ENCODE results near the gene MXD3.
A peak's percentile ranks its signal among the peaks of the same experiment; 100 is the strongest.
"Not testable (repeated sequence)": the region's sequence is repeated elsewhere in the genome, so short reads cannot be mapped to it uniquely, and the experiment has no call there.

The MXD3 gene

GRCh38 chr5:177275883-177276282, 35.8 kb downstream of the MXD3 start:
- H3K9me3 Mint-ChIP-seq = no peaks in the 10 kb centered on the region
- no peak overlapping the region for H3K27ac Mint-ChIP-seq
- H3K36me3 Mint-ChIP-seq (ENCODE audit: insufficient read depth) = peaks cover 66% of the 10 kb centered on the region

GRCh38 chr5:177271113-177271512, 40.6 kb downstream of the MXD3 start:
- Mint-ChIP-seq H3K27ac (peak overlapping the region in 1 of 2 donors; percentile 38), H3K36me3 (ENCODE audit: insufficient read depth) (peaks cover 70% of the 10 kb centered on the region), H3K9me3 (no peaks in the 10 kb centered on the region)

More at GRCh38 chr5:177275883-177276282, 35.8 kb downstream of the MXD3 start:
- ATAC-seq (replicated peaks) (no peak), DNase-seq (no peak)
- no peaks in the 10 kb centered on the region for H3K27me3 Mint-ChIP-seq
- peaks cover 0 to 6% of the 10 kb centered on the region in 2 donors for H3K4me1 Mint-ChIP-seq (ENCODE audit: low read depth in 2 of 2)
- H3K4me3 Mint-ChIP-seq = no peak overlapping the region

GRCh38 chr5:177270653-177271052, 41.0 kb downstream of the MXD3 start:
- Mint-ChIP-seq H3K4me1 (ENCODE audit: low read depth in 2 of 2) (peaks cover 0 to 3% of the 10 kb centered on the region in 2 donors), H3K27ac (no peak overlapping the region), H3K4me3 (no peak overlapping the region), H3K27me3 (no peaks in the 10 kb centered on the region), H3K36me3 (ENCODE audit: insufficient read depth) (peaks cover 68% of the 10 kb centered on the region), H3K9me3 (no peaks in the 10 kb centered on the region)
- DNase-seq = no peak
- no peak for ATAC-seq (replicated peaks)

More at GRCh38 chr5:177271113-177271512, 40.6 kb downstream of the MXD3 start:
- DNase-seq (no peak), ATAC-seq (replicated peaks) (no peak)
- H3K27me3 Mint-ChIP-seq = no peaks in the 10 kb centered on the region
- H3K4me3 Mint-ChIP-seq = no peak overlapping the region
- H3K4me1 Mint-ChIP-seq (ENCODE audit: low read depth in 2 of 2) = peaks cover 0 to 3% of the 10 kb centered on the region in 2 donors

- H3K4me3 Mint-ChIP-seq = no peak overlapping the region
- no peak overlapping the region for H3K27ac Mint-ChIP-seq
- DNase-seq (no peak), ATAC-seq (replicated peaks) (no peak)
- no peaks in the 10 kb centered on the region for H3K27me3 Mint-ChIP-seq
- peaks cover 68% of the 10 kb centered on the region for H3K36me3 Mint-ChIP-seq (ENCODE audit: insufficient read depth)
- H3K9me3 Mint-ChIP-seq = no peaks in the 10 kb centered on the region
- H3K4me1 Mint-ChIP-seq (ENCODE audit: low read depth in 2 of 2) = peaks cover 0 to 3% of the 10 kb centered on the region in 2 donors
Measured at GRCh38 chr5:177269976-177270375, 41.7 kb downstream of the MXD3 start.

GRCh38 chr5:177269232-177269895, 42.3 kb downstream of the MXD3 start:
- peaks cover 69% of the 10 kb centered on the region for H3K36me3 Mint-ChIP-seq (ENCODE audit: insufficient read depth)
- ATAC-seq (replicated peaks) = no peak
- no peak overlapping the region for H3K27ac Mint-ChIP-seq
- DNase-seq = no peak
- no peaks in the 10 kb centered on the region for H3K27me3 Mint-ChIP-seq
- H3K9me3 Mint-ChIP-seq = no peaks in the 10 kb centered on the region
- no peak overlapping the region for H3K4me3 Mint-ChIP-seq
- H3K4me1 Mint-ChIP-seq (ENCODE audit: low read depth in 2 of 2) = peaks cover 0 to 8% of the 10 kb centered on the region in 2 donors

- Mint-ChIP-seq H3K4me1 (ENCODE audit: low read depth in 2 of 2) (peaks cover 0 to 8% of the 10 kb centered on the region in 2 donors), H3K36me3 (ENCODE audit: insufficient read depth) (peaks cover 84% of the 10 kb centered on the region), H3K27me3 (no peaks in the 10 kb centered on the region), H3K4me3 (no peak overlapping the region), H3K27ac (peak overlapping the region in 1 of 2 donors; percentile 58), H3K9me3 (no peaks in the 10 kb centered on the region)
- DNase-seq (no peak), ATAC-seq (replicated peaks) (no peak)
Measured at GRCh38 chr5:177265395-177265794, 46.3 kb downstream of the MXD3 start.

- no peak overlapping the region for H3K27ac Mint-ChIP-seq
- H3K4me3 Mint-ChIP-seq = no peak overlapping the region
Measured at GRCh38 chr5:177264178-177264577, 47.5 kb downstream of the MXD3 start.

GRCh38 chr5:177261510-177261909, 50.2 kb downstream of the MXD3 start:
- Mint-ChIP-seq H3K36me3 (ENCODE audit: insufficient read depth) (peaks cover 90% of the 10 kb centered on the region), H3K9me3 (no peaks in the 10 kb centered on the region), H3K4me1 (ENCODE audit: low read depth in 2 of 2) (peaks cover under 1 to 8% of the 10 kb centered on the region in 2 donors), H3K27me3 (no peaks in the 10 kb centered on the region), H3K27ac (peak overlapping the region; percentile 71 to 80), H3K4me3 (no peak overlapping the region)
- no peak for ATAC-seq (replicated peaks)
- DNase-seq = no peak

More at GRCh38 chr5:177264178-177264577, 47.5 kb downstream of the MXD3 start:
- DNase-seq (no peak), ATAC-seq (replicated peaks) (no peak)
- no peaks in the 10 kb centered on the region for H3K9me3 Mint-ChIP-seq
- H3K36me3 Mint-ChIP-seq (ENCODE audit: insufficient read depth) = peaks cover 86% of the 10 kb centered on the region
- no peaks in the 10 kb centered on the region for H3K27me3 Mint-ChIP-seq
- peaks cover 0 to 8% of the 10 kb centered on the region in 2 donors for H3K4me1 Mint-ChIP-seq (ENCODE audit: low read depth in 2 of 2)

- DNase-seq = no peak
- H3K27me3 Mint-ChIP-seq = no peaks in the 10 kb centered on the region
- H3K9me3 Mint-ChIP-seq = no peaks in the 10 kb centered on the region
- ATAC-seq (replicated peaks) = no peak
- H3K4me3 Mint-ChIP-seq = no peak overlapping the region
- peaks cover 90% of the 10 kb centered on the region for H3K36me3 Mint-ChIP-seq (ENCODE audit: insufficient read depth)
- H3K27ac Mint-ChIP-seq = no peak overlapping the region
- H3K4me1 Mint-ChIP-seq (ENCODE audit: low read depth in 2 of 2) = peaks cover 3 to 10% of the 10 kb centered on the region in 2 donors
Measured at GRCh38 chr5:177260961-177261360, 50.7 kb downstream of the MXD3 start.

GRCh38 chr5:177258711-177259110, 53.0 kb downstream of the MXD3 start:
- not testable (repeated sequence) for H3K27me3 Mint-ChIP-seq; H3K4me3 Mint-ChIP-seq; H3K4me1 Mint-ChIP-seq (ENCODE audit: low read depth in 2 of 2); H3K9me3 Mint-ChIP-seq; H3K27ac Mint-ChIP-seq; ATAC-seq (replicated peaks); DNase-seq
- peaks cover 100% of the 10 kb centered on the region for H3K36me3 Mint-ChIP-seq (ENCODE audit: insufficient read depth)

All from effector memory CD8-positive, alpha-beta T cell (primary cell).